ENCODE measurements around the gene NFKBIL1.

- TF ChIP-seq EZH2phosphoT487 (IDR thresholded peaks at IDR 0.05; ENCODE audit: borderline replicate concordance), result no peak
- TF ChIP-seq, protein P1, sequence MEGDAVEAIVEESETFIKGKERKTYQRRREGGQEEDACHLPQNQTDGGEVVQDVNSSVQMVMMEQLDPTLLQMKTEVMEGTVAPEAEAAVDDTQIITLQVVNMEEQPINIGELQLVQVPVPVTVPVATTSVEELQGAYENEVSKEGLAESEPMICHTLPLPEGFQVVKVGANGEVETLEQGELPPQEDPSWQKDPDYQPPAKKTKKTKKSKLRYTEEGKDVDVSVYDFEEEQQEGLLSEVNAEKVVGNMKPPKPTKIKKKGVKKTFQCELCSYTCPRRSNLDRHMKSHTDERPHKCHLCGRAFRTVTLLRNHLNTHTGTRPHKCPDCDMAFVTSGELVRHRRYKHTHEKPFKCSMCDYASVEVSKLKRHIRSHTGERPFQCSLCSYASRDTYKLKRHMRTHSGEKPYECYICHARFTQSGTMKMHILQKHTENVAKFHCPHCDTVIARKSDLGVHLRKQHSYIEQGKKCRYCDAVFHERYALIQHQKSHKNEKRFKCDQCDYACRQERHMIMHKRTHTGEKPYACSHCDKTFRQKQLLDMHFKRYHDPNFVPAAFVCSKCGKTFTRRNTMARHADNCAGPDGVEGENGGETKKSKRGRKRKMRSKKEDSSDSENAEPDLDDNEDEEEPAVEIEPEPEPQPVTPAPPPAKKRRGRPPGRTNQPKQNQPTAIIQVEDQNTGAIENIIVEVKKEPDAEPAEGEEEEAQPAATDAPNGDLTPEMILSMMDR (conservative IDR thresholded peaks at IDR 0.05; ENCODE audit: low read length), result no peak
These were observed 20.3 kb downstream of the NFKBIL1 start for GRCh38 chr6:31567531-31568370.
